Activated CD8-positive, alpha-beta memory T cell treated with anti-CD3 and anti-CD28 coated beads for 48 hours (primary cell): ENCODE measurements around the gene IPO13.
A peak's percentile ranks its signal among the peaks of the same experiment; 100 is the strongest.

Source experiments
- DNase-seq, 3 experiments: peaks; one replicate each; pipeline ENCODE4 v3.0.0-alpha.2; 2020; ENCODE audit warnings: low read depth in 2 of 3, low spot score in 2 of 3

Gene IPO13

GRCh38 chr1:43971336-43971980 lies 24.7 kb downstream of the IPO13 start:
- DNase-seq: no peak

- DNase-seq: no peak
Observed at GRCh38 chr1:43973981-43974442, 27.3 kb downstream of the IPO13 start.

GRCh38 chr1:43974443-43975248 lies 27.9 kb downstream of the IPO13 start, which contains the start of gene ATP6V0B:
Gene ATP6V0B, plus strand, starts transcription at chr1:43974960. Its CDS starts 81 bp downstream, at chr1:43975041.
- DNase-seq: peak; percentile 88 to 94 (median 89)

GRCh38 chr1:43975249-43975961 lies 28.7 kb downstream of the IPO13 start:
- no peak for DNase-seq

- DNase-seq: no peak
Observed at GRCh38 chr1:43976045-43976444, 29.3 kb downstream of the IPO13 start.

GRCh38 chr1:43976890-43977289 lies 30.1 kb downstream of the IPO13 start:
- no peak for DNase-seq

- DNase-seq: no peak
Observed at GRCh38 chr1:43977376-43978263, 30.9 kb downstream of the IPO13 start.

- no peak for DNase-seq
Observed at GRCh38 chr1:43978264-43978550, 31.5 kb downstream of the IPO13 start.

- DNase-seq: peak in 1 of 3 experiments; percentile 38
Observed at GRCh38 chr1:43978551-43979260, 32.0 kb downstream of the IPO13 start, which contains the start of gene B4GALT2. Gene B4GALT2, plus strand, starts transcription at chr1:43979210. Its CDS starts 1,951 bp downstream, at chr1:43981161.

GRCh38 chr1:43979261-43979527 lies 32.4 kb downstream of the IPO13 start:
- DNase-seq: no peak

- DNase-seq: no peak
Observed at GRCh38 chr1:43979528-43980254, 32.9 kb downstream of the IPO13 start.

- no peak for DNase-seq
Observed at GRCh38 chr1:43980255-43981134, 33.7 kb downstream of the IPO13 start.

- DNase-seq: no peak
Observed at GRCh38 chr1:43981135-43981491, 34.4 kb downstream of the IPO13 start.

GRCh38 chr1:43981636-43982035 lies 34.9 kb downstream of the IPO13 start:
- no peak for DNase-seq

- DNase-seq: no peak
Observed at GRCh38 chr1:43982241-43982640, 35.5 kb downstream of the IPO13 start.

- no peak for DNase-seq
Observed at GRCh38 chr1:43982808-43983207, 36.1 kb downstream of the IPO13 start.

GRCh38 chr1:43983253-43983899 lies 36.6 kb downstream of the IPO13 start:
- no peak for DNase-seq

- no peak for DNase-seq
Observed at GRCh38 chr1:43984855-43985254, 38.1 kb downstream of the IPO13 start.
